ENCODE measurements around the gene GJB3.

GRCh38 chr1:34825455-34826091, 44.6 kb downstream of the GJB3 start:
- TF ChIP-seq CTCF (conservative IDR thresholded peaks at IDR 0.05; ENCODE audit: low read depth, low read length) = no peak
- TF ChIP-seq EZH2 (IDR thresholded peaks at IDR 0.05; ENCODE audit: low read length, unreplicated experiment) = no peak

Measured in PC-3 (cell line).